Measurements from ENCODE around the gene SYNE1.

SYNE1 gene

DNA sequence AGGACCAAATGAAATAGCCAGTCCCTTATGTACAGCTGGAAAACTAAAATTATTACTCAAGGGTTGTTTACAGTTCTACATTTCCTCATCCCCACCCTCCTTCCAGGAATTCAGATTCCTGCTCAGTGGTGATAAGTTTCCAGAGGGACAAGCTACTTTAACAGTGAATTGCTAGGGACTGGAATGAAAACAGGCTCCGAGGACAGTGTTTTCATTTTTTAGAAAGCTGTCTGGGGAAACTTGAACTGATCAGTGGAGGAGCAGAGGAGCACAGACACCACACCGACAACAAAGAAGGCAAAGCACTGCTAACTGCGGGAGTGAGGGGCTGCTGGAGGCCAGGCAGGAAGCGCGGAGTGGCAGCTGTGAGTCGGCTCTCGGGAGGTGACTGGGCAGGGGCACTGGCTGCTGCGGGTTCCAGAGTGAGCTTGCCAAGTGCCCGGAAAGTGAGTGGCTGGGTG lies 507.4 kb downstream of the SYNE1 start:
- no peak overlapping the region for H3K4me3 ChIP-seq (ENCODE audit: insufficient read depth, low read length, poor library complexity, severe bottlenecking)
- no peak for TF ChIP-seq EZH2phosphoT487 (conservative IDR thresholded peaks at IDR 0.05; ENCODE audit: low read length)
- TF ChIP-seq, protein P1, sequence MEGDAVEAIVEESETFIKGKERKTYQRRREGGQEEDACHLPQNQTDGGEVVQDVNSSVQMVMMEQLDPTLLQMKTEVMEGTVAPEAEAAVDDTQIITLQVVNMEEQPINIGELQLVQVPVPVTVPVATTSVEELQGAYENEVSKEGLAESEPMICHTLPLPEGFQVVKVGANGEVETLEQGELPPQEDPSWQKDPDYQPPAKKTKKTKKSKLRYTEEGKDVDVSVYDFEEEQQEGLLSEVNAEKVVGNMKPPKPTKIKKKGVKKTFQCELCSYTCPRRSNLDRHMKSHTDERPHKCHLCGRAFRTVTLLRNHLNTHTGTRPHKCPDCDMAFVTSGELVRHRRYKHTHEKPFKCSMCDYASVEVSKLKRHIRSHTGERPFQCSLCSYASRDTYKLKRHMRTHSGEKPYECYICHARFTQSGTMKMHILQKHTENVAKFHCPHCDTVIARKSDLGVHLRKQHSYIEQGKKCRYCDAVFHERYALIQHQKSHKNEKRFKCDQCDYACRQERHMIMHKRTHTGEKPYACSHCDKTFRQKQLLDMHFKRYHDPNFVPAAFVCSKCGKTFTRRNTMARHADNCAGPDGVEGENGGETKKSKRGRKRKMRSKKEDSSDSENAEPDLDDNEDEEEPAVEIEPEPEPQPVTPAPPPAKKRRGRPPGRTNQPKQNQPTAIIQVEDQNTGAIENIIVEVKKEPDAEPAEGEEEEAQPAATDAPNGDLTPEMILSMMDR (IDR thresholded peaks at IDR 0.05; ENCODE audit: insufficient read depth, low read length, poor library complexity, severe bottlenecking): no peak
- H3F3A ChIP-seq (ENCODE audit: insufficient read depth): no peaks in the 10 kb centered on the region
- H3K36me3 ChIP-seq (ENCODE audit: low read length): peaks cover 41% of the 10 kb centered on the region
- H3K79me2 ChIP-seq (ENCODE audit: insufficient read depth, low read length): no peaks in the 10 kb centered on the region
- no peak overlapping the region for H3K27ac ChIP-seq (ENCODE audit: low read depth, low read length)
- no peaks in the 10 kb centered on the region for H3K9me3 ChIP-seq (ENCODE audit: insufficient read depth, low read length)
- H3K4me2 ChIP-seq (ENCODE audit: low read depth, low read length, poor library complexity, severe bottlenecking): no peak overlapping the region
- no peaks in the 10 kb centered on the region for H3K9me2 ChIP-seq (replicated peaks; ENCODE audit: insufficient read depth, low read length)
- no peaks in the 10 kb centered on the region for H3K27me3 ChIP-seq (ENCODE audit: low read length)
- no peak overlapping the region for H3K9ac ChIP-seq (ENCODE audit: low read length)
- H4K20me1 ChIP-seq (ENCODE audit: low read depth, low read length): no peaks in the 10 kb centered on the region
- H2AFZ ChIP-seq (ENCODE audit: low read depth, low read length, severe bottlenecking): no peak overlapping the region

DNA sequence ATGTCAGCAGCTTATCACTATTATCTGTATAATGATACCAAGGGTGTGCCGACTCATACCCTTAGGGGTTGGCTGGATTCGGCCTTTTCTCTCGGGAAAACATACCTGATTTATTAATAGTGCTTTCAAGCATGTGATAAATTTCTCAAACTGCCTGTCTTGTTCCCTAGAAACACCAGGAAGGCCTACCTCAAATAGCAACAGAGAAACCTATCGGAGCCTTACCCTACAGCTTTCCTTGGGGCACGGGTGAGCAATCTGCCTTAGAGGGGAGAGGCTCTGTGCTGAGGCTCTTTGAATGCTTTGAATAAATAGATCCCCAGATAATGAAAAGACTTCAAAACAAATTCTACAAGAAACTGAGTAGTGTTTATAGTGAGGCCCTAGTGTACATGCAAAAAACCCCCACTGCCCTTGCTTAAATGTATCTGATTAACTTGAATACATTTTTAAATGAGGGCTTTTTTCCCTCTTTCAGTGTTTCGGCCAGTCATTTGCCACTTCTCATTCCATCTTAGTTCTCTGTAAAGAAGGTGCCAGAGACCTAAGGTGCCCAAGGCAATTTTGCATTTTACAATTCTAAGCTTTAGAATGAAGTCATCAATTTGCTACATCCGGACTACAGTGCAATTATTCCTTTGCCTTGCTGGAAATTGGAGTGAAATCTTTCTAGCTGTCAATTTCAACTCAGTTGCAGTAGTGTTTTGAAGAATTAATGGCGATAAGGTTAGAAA lies 509.6 kb downstream of the SYNE1 start:
- no peak overlapping the region for H3K27ac ChIP-seq (ENCODE audit: low read depth, low read length)
- no peaks in the 10 kb centered on the region for H3K79me2 ChIP-seq (ENCODE audit: insufficient read depth, low read length)
- no peaks in the 10 kb centered on the region for H3K27me3 ChIP-seq (ENCODE audit: low read length)
- H3K4me2 ChIP-seq (ENCODE audit: low read depth, low read length, poor library complexity, severe bottlenecking): no peak overlapping the region
- no peaks in the 10 kb centered on the region for H3K9me2 ChIP-seq (replicated peaks; ENCODE audit: insufficient read depth, low read length)
- no peaks in the 10 kb centered on the region for H3K9me3 ChIP-seq (ENCODE audit: insufficient read depth, low read length)
- TF ChIP-seq, protein P1 (IDR thresholded peaks at IDR 0.05; ENCODE audit: insufficient read depth, low read length, poor library complexity, severe bottlenecking): no peak
- no peak for TF ChIP-seq EZH2phosphoT487 (conservative IDR thresholded peaks at IDR 0.05; ENCODE audit: low read length)
- H3K4me3 ChIP-seq (ENCODE audit: insufficient read depth, low read length, poor library complexity, severe bottlenecking): no peak overlapping the region
- H3K36me3 ChIP-seq (ENCODE audit: low read length): peaks cover 26% of the 10 kb centered on the region
- H3F3A ChIP-seq (ENCODE audit: insufficient read depth): no peaks in the 10 kb centered on the region
- H2AFZ ChIP-seq (ENCODE audit: low read depth, low read length, severe bottlenecking): no peak overlapping the region
- H3K9ac ChIP-seq (ENCODE audit: low read length): no peak overlapping the region
- no peaks in the 10 kb centered on the region for H4K20me1 ChIP-seq (ENCODE audit: low read depth, low read length)

DNA sequence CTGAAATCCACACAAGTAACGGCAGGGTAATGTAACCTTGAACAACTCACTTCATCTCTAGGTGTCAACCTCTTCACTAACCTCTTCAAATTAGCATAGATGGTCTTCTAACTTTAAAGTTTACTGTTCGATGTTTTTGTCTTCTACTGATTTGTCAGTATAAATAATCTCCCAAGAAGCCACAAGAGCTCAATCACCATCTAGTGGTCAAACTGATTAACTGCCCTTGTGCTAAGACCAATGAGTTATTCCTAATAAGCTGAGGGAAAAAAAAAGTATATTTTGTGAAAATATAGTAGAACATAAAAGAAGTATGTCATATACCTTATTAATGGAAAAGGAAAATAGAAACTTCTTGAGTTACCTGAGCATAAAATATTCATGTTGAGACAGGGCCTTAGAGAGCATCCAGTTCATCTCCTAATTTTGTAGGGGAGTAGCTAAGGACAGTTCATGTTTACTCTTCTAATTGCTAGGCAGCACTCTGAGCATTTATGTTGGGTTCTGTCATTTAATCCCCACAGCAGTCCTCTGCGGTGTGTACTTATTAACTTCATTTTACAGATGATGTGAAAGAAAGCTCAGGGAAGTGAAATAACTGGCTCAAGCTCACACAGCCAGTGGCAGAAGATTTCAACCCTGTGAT lies 512.6 kb downstream of the SYNE1 start:
- H3K4me2 ChIP-seq (ENCODE audit: low read depth, low read length, poor library complexity, severe bottlenecking): no peak overlapping the region
- no peak overlapping the region for H3K9ac ChIP-seq (ENCODE audit: low read length)
- H3K79me2 ChIP-seq (ENCODE audit: insufficient read depth, low read length): no peaks in the 10 kb centered on the region
- H4K20me1 ChIP-seq (ENCODE audit: low read depth, low read length): no peaks in the 10 kb centered on the region
- no peak overlapping the region for H3K27ac ChIP-seq (ENCODE audit: low read depth, low read length)
- H3F3A ChIP-seq (ENCODE audit: insufficient read depth): no peaks in the 10 kb centered on the region
- H3K9me3 ChIP-seq (ENCODE audit: insufficient read depth, low read length): no peaks in the 10 kb centered on the region
- H3K4me3 ChIP-seq (ENCODE audit: insufficient read depth, low read length, poor library complexity, severe bottlenecking): no peak overlapping the region
- no peaks in the 10 kb centered on the region for H3K27me3 ChIP-seq (ENCODE audit: low read length)
- peaks cover 22% of the 10 kb centered on the region for H3K36me3 ChIP-seq (ENCODE audit: low read length)
- no peaks in the 10 kb centered on the region for H3K9me2 ChIP-seq (replicated peaks; ENCODE audit: insufficient read depth, low read length)
- no peak overlapping the region for H2AFZ ChIP-seq (ENCODE audit: low read depth, low read length, severe bottlenecking)
- TF ChIP-seq, protein P1 (IDR thresholded peaks at IDR 0.05; ENCODE audit: insufficient read depth, low read length, poor library complexity, severe bottlenecking): peak; percentile 44
- no peak for TF ChIP-seq EZH2phosphoT487 (conservative IDR thresholded peaks at IDR 0.05; ENCODE audit: low read length)

All from SU-DHL-6 (cell line).